RWPE2 (cell line): ENCODE data around the gene ROBO1.

Source experiments
- ATAC-seq: fragments of 200-7000 bp; cut with Tn5 transposase; 3 replicates; pipeline ENCODE4 v1.9.1; 2021; ENCODE audit warnings: low read depth
- DNase-seq: peaks from one replicate; pipeline ENCODE4 v3.0.0-alpha.2; 2020; ENCODE audit warnings: low spot score
- H3K27ac ChIP-seq: fragments of 450-650 bp; 2 replicates; pipeline ENCODE4 v1.5.1; 2017; ENCODE audit warnings: mild to moderate bottlenecking; ENCODE audit not compliant: poor library complexity, severe bottlenecking
- H3K27me3 ChIP-seq: fragments of 250-450 bp; sonication (Bioruptor Pico); 2 replicates; pipeline ENCODE4 v1.5.1; 2021; ENCODE audit warnings: mild to moderate bottlenecking, moderate library complexity; ENCODE audit not compliant: insufficient read depth, poor library complexity, severe bottlenecking
- H3K36me3 ChIP-seq: fragments of 250-450 bp; sonication (Bioruptor Pico); 2 replicates; pipeline ENCODE4 v1.5.1; 2020; ENCODE audit warnings: low read depth, mild to moderate bottlenecking, moderate library complexity
- H3K4me1 ChIP-seq: fragments of 250-450 bp; sonication (Bioruptor Pico); 2 replicates; pipeline ENCODE4 v1.5.1; 2021; ENCODE audit warnings: mild to moderate bottlenecking, moderate library complexity; ENCODE audit not compliant: insufficient read depth, poor library complexity, severe bottlenecking
- H3K4me3 ChIP-seq: fragments of 250-450 bp; sonication (Bioruptor Pico); 2 replicates; pipeline ENCODE4 v1.5.1; 2021; ENCODE audit warnings: mild to moderate bottlenecking, moderate library complexity; ENCODE audit not compliant: severe bottlenecking
- H3K9me3 ChIP-seq: fragments of 250-450 bp; sonication (Bioruptor Pico); 2 replicates; pipeline ENCODE4 v1.5.1; 2021; ENCODE audit warnings: mild to moderate bottlenecking, moderate library complexity; ENCODE audit not compliant: severe bottlenecking
- TF ChIP-seq, protein P1 (sequence below): fragments of 450-650 bp; IDR thresholded peaks from one replicate; pipeline ENCODE4 v1.5.1; 2017; ENCODE audit warnings: mild to moderate bottlenecking, moderate library complexity; ENCODE audit not compliant: poor library complexity, severe bottlenecking

Gene ROBO1

GRCh38 chr3:79094654-79095053, 673.1 kb downstream of the ROBO1 start:
- TF ChIP-seq, protein P1, sequence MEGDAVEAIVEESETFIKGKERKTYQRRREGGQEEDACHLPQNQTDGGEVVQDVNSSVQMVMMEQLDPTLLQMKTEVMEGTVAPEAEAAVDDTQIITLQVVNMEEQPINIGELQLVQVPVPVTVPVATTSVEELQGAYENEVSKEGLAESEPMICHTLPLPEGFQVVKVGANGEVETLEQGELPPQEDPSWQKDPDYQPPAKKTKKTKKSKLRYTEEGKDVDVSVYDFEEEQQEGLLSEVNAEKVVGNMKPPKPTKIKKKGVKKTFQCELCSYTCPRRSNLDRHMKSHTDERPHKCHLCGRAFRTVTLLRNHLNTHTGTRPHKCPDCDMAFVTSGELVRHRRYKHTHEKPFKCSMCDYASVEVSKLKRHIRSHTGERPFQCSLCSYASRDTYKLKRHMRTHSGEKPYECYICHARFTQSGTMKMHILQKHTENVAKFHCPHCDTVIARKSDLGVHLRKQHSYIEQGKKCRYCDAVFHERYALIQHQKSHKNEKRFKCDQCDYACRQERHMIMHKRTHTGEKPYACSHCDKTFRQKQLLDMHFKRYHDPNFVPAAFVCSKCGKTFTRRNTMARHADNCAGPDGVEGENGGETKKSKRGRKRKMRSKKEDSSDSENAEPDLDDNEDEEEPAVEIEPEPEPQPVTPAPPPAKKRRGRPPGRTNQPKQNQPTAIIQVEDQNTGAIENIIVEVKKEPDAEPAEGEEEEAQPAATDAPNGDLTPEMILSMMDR, result no peak

GRCh38 chr3:79086514-79086913, 681.3 kb downstream of the ROBO1 start:
- Histone ChIP-seq H3K27me3 (peaks cover 16% of the 10 kb centered on the region), H3K27ac (no peak overlapping the region), H3K36me3 (no peaks in the 10 kb centered on the region), H3K4me3 (no peak overlapping the region), H3K4me1 (no peaks in the 10 kb centered on the region), H3K9me3 (no peaks in the 10 kb centered on the region)
- DNase-seq, result no peak
- peak; percentile 68 for ATAC-seq
- TF ChIP-seq, protein P1, result peak; percentile 89

More at GRCh38 chr3:79094654-79095053, 673.1 kb downstream of the ROBO1 start:
- ATAC-seq (no peak), DNase-seq (no peak)
- no peak overlapping the region for H3K4me3 ChIP-seq
- H3K27me3 ChIP-seq, result peaks cover 7% of the 10 kb centered on the region
- H3K36me3 ChIP-seq, result no peaks in the 10 kb centered on the region
- no peak overlapping the region for H3K27ac ChIP-seq
- H3K9me3 ChIP-seq, result no peaks in the 10 kb centered on the region
- no peaks in the 10 kb centered on the region for H3K4me1 ChIP-seq

GRCh38 chr3:79085171-79085570, 682.6 kb downstream of the ROBO1 start:
- DNase-seq (no peak), ATAC-seq (no peak)
- Histone ChIP-seq H3K4me1 (no peaks in the 10 kb centered on the region), H3K4me3 (no peak overlapping the region), H3K27me3 (peaks cover 12% of the 10 kb centered on the region), H3K36me3 (no peaks in the 10 kb centered on the region), H3K9me3 (no peaks in the 10 kb centered on the region), H3K27ac (no peak overlapping the region)
- TF ChIP-seq, protein P1, result no peak

- no peak overlapping the region for H3K27ac ChIP-seq
- no peak overlapping the region for H3K4me3 ChIP-seq
- TF ChIP-seq, protein P1, result no peak
- no peaks in the 10 kb centered on the region for H3K36me3 ChIP-seq
- no peaks in the 10 kb centered on the region for H3K4me1 ChIP-seq
- H3K27me3 ChIP-seq, result no peaks in the 10 kb centered on the region
- ATAC-seq (no peak), DNase-seq (no peak)
- H3K9me3 ChIP-seq, result no peaks in the 10 kb centered on the region
These were observed 686.5 kb downstream of the ROBO1 start for GRCh38 chr3:79081335-79081734.

DNA sequence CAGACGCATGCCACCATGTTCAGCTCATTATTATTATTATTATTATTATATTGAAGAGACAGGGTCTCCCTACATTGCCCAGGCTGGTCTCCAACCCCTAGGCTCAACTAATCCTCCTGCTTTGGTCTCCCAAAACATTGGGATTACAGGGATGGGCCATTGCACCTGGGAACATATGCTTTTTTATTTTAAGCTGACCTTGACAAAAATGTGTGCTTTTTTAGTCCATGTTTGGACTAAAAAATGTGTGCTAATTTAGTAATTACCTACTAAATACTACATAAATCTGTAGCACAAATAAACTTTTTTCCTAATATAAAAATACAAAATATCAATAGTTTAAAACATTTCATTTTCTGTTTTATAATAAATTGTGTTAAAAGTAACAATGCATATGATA, 693.2 kb downstream of the ROBO1 start:
- DNase-seq, result no peak
- H3K4me1 ChIP-seq, result no peaks in the 10 kb centered on the region
- no peak for ATAC-seq
- no peak overlapping the region for H3K4me3 ChIP-seq
- H3K9me3 ChIP-seq, result no peaks in the 10 kb centered on the region
- TF ChIP-seq, protein P1, result no peak
- no peaks in the 10 kb centered on the region for H3K36me3 ChIP-seq
- H3K27me3 ChIP-seq, result no peaks in the 10 kb centered on the region
- H3K27ac ChIP-seq, result no peak overlapping the region
